ENCODE measurements around the gene LZTR1.

The LZTR1 gene

GRCh38 chr22:21032868-21033688, 51.0 kb downstream of the LZTR1 start:
- H3K4me3 ChIP-seq (ENCODE audit: low read length), result no peak overlapping the region
- no peak overlapping the region for H2AFZ ChIP-seq (ENCODE audit: low read length)
- no peaks in the 10 kb centered on the region for H3K79me2 ChIP-seq (ENCODE audit: low read length)
- no peaks in the 10 kb centered on the region for H3K4me1 ChIP-seq (ENCODE audit: low read length)
- no peak for TF ChIP-seq CTCF (IDR thresholded peaks at IDR 0.05; ENCODE audit: low read length)
- TF ChIP-seq EZH2phosphoT487 (IDR thresholded peaks at IDR 0.05; ENCODE audit: low read length), result no peak
- TF ChIP-seq EZH2 (optimal IDR thresholded peaks at IDR 0.05; ENCODE audit: low read depth, low read length), result no peak
- H3K27me3 ChIP-seq (replicated peaks; ENCODE audit: insufficient read depth, low read length), result peaks cover 25% of the 10 kb centered on the region
- H3K27ac ChIP-seq (ENCODE audit: low read length), result no peak overlapping the region
- no peaks in the 10 kb centered on the region for H3K9me2 ChIP-seq (replicated peaks; ENCODE audit: insufficient read depth, low read length)
- H4K20me1 ChIP-seq (ENCODE audit: insufficient read depth, low read length), result no peaks in the 10 kb centered on the region
- H3K4me2 ChIP-seq (ENCODE audit: low read depth, low read length), result no peak overlapping the region
- H3K9ac ChIP-seq (ENCODE audit: low read length), result no peak overlapping the region
- H3F3A ChIP-seq (ENCODE audit: insufficient read depth, low read length), result no peaks in the 10 kb centered on the region
- no peak for DNase-seq
- H3K9me3 ChIP-seq (replicated peaks; ENCODE audit: insufficient read depth, low read length), result no peaks in the 10 kb centered on the region
- H3K36me3 ChIP-seq (replicated peaks; ENCODE audit: insufficient read depth, low read length), result no peaks in the 10 kb centered on the region

GRCh38 chr22:21033895-21034294, 51.8 kb downstream of the LZTR1 start:
- peaks cover 25% of the 10 kb centered on the region for H3K27me3 ChIP-seq (replicated peaks; ENCODE audit: insufficient read depth, low read length)
- H3K36me3 ChIP-seq (replicated peaks; ENCODE audit: insufficient read depth, low read length), result no peaks in the 10 kb centered on the region
- no peak for DNase-seq
- no peak overlapping the region for H3K4me2 ChIP-seq (ENCODE audit: low read depth, low read length)
- no peak for TF ChIP-seq CTCF (IDR thresholded peaks at IDR 0.05; ENCODE audit: low read length)
- no peak overlapping the region for H2AFZ ChIP-seq (ENCODE audit: low read length)
- no peak overlapping the region for H3K4me3 ChIP-seq (ENCODE audit: low read length)
- H3K9me2 ChIP-seq (replicated peaks; ENCODE audit: insufficient read depth, low read length), result no peaks in the 10 kb centered on the region
- H4K20me1 ChIP-seq (ENCODE audit: insufficient read depth, low read length), result no peaks in the 10 kb centered on the region
- no peak overlapping the region for H3K27ac ChIP-seq (ENCODE audit: low read length)
- no peaks in the 10 kb centered on the region for H3K4me1 ChIP-seq (ENCODE audit: low read length)
- H3K9me3 ChIP-seq (replicated peaks; ENCODE audit: insufficient read depth, low read length), result no peaks in the 10 kb centered on the region
- H3K9ac ChIP-seq (ENCODE audit: low read length), result no peak overlapping the region
- H3K79me2 ChIP-seq (ENCODE audit: low read length), result no peaks in the 10 kb centered on the region
- H3F3A ChIP-seq (ENCODE audit: insufficient read depth, low read length), result no peaks in the 10 kb centered on the region

GRCh38 chr22:21034989-21035388, 52.9 kb downstream of the LZTR1 start:
- Histone ChIP-seq H3K4me3 (ENCODE audit: low read length) (no peak overlapping the region), H3K4me2 (ENCODE audit: low read depth, low read length) (no peak overlapping the region), H3K27ac (ENCODE audit: low read length) (no peak overlapping the region), H3F3A (ENCODE audit: insufficient read depth, low read length) (no peaks in the 10 kb centered on the region), H3K9ac (ENCODE audit: low read length) (no peak overlapping the region), H2AFZ (ENCODE audit: low read length) (no peak overlapping the region), H3K9me3 (replicated peaks; ENCODE audit: insufficient read depth, low read length) (no peaks in the 10 kb centered on the region), H3K9me2 (replicated peaks; ENCODE audit: insufficient read depth, low read length) (no peaks in the 10 kb centered on the region), H3K36me3 (replicated peaks; ENCODE audit: insufficient read depth, low read length) (no peaks in the 10 kb centered on the region), H3K4me1 (ENCODE audit: low read length) (peaks cover 3% of the 10 kb centered on the region; the same call in 1 of the 2 replicates), H4K20me1 (ENCODE audit: insufficient read depth, low read length) (no peaks in the 10 kb centered on the region), H3K27me3 (replicated peaks; ENCODE audit: insufficient read depth, low read length) (peaks cover 17% of the 10 kb centered on the region), H3K79me2 (ENCODE audit: low read length) (no peaks in the 10 kb centered on the region)
- no peak for DNase-seq
- TF ChIP-seq EZH2phosphoT487 (IDR thresholded peaks at IDR 0.05; ENCODE audit: low read length) (no peak), EZH2 (optimal IDR thresholded peaks at IDR 0.05; ENCODE audit: low read depth, low read length) (no peak), CTCF (IDR thresholded peaks at IDR 0.05; ENCODE audit: low read length) (no peak)

All from MM.1S (cell line).